ENCODE measurements around the gene FCHO1.

Gene FCHO1

DNA sequence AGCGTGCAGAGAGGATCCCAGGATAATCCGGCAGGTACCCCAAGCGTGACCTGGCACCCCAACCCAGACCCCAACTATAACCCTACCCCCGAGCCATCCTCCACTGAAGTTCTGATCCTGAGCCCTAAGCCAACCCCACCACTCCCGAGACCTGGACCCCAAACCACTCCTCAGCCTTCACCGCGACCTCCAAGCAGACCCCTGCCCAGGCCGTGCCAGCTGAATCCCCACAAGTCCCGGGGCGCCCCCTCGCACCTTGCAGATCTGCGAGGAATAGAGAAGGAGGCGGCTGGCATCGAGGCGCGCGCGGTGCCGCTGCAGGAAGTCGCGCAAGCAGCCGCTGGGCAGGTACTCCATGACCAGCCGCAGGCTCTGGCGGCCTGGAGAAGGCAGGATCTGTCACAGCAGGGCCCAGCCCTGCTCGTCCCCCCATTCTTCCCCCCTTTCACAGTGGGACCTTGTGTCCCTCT, 80.2 kb downstream of the FCHO1 start:
- DNase-seq (ENCODE audit: low read depth): no peak

DNA sequence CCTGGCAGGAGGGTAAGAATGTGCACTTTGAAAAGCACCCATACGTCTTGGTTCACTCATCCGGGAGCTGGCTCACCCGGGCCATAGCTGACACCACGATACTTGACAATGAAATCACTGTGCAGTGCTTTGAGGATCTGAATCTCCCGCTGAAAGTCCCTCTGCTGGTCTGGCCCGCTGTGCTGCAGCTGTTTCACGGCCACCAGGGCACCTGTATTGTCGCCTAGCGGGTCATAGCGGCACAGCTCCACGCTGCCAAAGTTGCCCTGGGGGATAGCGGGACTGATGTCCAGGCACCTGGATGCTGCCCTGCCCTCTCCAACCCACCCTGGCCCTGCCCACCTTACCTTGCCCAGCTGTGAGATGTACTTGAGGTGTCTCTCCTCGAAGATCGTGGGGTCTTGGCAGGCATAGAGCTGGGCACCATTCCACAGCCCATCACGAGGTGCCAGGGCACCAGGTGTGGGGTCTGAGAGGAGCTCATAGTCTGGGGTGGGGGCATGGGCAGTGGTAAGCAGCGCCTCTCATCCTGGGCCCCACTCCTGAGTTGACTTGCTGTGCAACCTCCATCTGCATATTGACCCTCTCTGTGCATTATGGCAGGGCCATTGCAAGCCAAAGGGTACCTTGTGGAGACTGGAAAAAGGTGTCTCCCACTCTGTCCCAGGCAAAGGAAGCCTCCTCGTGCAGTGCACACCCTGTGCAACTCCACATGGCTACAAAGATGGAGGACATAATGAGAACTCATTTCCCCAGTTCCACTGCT, 81.3 kb downstream of the FCHO1 start:
- DNase-seq (ENCODE audit: low read depth): no peak

DNA sequence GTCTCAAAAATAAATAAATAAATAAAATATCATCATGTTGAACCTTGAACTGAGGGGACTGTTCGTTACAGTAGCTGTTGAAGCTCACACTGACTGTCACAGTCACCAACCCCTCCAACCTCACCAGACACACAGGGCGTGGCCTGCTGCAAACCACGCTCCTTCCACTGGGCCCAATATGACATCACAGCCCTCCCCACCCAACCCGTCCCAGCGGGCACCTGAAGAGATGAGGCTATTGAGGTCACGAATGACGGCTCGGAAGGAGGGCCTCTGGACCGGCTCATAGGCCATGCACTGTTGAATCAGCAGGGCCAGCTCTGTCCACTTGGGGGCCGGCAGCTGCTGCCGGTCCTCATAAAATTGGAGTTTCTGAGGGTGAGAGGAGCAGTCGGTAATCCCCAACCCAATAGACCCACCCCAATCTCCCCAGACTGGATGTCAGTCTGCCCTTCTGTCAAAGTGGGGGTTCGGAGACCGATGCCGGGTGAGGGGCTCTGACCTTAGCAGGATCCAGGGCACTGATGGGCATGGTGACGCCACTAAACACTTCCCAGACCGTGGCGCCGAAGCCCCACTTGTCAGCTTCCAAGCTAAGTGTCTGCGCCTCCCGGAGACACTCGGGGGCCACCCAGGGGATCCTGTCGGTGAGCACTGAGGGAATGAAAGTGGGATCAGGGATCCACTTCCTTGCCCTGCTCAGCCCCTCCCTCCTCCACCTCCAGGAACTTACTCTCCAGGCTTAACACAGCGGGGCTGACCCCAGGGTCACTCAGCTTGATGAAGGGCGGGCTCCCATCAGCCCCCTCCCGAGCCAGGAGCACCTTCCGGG, 83.3 kb downstream of the FCHO1 start:
- DNase-seq (ENCODE audit: low read depth): no peak

DNA sequence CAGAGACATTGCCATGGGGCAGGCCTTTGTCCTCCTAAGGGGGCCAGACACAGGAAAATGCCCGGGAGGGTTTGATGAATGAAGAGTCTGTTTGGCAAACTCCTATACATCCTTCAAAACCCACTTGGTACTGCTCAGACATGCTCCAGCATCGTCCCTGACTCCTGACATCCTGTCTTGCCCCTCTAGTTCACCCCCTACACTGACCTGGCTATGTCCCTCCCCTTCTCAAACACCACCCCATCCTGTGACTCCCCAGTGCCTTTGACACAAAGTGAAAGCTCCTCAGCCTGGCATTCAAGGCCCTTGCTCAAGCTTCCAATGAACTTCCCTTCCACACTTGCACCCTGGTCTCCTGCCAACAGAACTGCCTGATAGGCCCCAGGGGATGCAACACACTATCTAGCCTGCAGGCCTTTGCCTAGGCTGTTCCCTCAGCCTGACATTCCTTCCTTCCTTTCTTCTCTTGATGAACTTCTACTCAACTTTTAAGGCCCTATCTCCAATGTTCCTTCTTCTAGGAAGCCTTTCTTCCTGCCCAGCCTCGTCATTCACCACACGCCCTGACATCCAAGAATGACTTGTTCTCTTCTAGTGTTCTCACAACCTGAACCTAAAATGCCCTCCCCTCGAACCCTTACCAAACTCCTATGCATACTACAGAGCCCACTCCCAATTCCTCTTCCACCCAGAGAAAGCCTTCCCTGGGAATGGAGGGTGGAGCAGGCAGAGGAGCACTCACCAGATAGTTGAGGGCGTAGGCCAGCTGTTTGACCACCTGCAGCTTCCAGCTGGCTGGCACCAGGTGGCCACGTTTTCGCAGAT, 84.1 kb downstream of the FCHO1 start:
- no peak for DNase-seq (ENCODE audit: low read depth)

DNA sequence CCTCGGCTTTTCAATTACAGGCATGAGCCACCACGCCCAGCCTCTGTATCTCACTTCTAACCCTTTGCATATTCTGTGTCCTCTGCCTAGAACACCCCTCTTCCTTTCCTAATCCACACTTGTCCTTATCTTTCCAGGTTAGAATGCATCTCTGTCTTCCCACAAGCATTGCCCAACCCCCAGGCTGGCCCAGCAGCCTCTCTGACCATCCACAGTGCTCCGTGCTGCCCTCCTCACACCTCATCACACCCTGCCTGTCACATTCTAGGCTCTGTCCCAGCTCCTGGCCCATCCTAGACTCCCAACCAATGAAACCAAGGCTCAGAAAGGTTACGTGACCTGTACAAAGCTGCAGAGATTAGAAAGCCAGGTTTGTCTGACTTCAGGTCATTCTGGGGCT, 85.3 kb downstream of the FCHO1 start:
- no peak for DNase-seq (ENCODE audit: low read depth)

DNA sequence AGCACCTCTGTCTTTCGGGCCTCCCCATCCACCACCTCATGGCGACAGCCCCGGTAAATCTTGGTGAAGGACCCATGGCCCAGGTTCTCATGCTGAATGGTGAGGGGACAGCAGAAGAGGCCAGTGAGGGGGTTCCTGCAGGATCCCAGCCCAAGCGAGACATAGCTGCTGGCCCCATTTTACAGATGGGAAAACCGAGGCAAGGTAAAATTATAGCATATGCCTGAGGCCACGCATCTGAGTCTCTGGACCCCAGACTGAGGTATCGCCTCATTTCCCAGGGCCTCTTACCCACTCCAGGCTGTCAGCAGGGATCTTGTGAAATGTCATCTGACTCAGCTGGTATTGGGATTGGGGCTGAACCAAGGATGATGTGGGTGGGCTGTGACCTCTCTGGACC, 86.7 kb downstream of the FCHO1 start:
- DNase-seq (ENCODE audit: low read depth): no peak
